HUDEP-2 (cell line): ENCODE data around the gene PRDM12.

Source experiments
- DNase-seq, 76 experiments: peaks; one replicate each; lab custom pipeline; 2025; ENCODE audit not compliant: unreplicated experiment in 76 of 76; lab: John Stamatoyannopoulos, UW

Gene PRDM12

DNA sequence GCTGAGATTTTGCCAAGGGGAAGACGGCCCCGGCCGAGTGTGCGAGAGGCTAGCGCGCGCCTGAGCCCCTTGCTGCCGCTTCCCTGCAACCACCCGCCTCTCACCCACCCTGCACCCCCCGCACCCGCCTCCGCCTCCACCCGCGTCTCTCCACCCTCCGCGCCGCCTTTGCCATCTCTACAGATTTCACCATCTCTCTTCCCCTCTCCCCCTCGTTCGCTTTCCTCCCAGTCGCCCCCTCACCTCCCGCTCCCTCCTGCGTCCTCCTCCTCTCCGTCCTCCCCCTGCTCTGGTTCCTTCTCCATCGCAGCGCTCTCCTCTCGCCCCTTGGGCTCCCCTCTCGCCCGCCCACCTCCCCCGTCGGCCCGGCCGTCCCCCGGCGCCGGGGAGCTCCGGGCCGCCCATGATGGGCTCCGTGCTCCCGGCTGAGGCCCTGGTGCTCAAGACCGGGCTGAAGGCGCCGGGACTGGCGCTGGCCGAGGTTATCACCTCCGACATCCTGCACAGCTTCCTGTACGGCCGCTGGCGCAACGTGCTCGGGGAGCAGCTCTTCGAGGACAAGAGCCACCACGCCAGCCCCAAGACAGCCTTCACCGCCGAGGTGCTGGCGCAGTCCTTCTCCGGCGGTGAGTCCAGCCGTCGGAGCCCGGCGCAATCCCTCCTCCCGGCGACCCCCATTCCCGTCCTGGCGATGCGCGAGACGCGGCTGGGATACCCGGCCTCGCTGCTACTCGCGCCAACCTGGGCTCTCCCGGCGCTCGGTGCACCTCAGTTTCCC is at the start of gene PRDM12:
Gene PRDM12 (plus strand): TSS at position 344 of the 778 bp plus-strand sequence. CDS start 60 bp downstream, at position 404.
- peak in 1 of 76 experiments; percentile 5 for DNase-seq

DNA sequence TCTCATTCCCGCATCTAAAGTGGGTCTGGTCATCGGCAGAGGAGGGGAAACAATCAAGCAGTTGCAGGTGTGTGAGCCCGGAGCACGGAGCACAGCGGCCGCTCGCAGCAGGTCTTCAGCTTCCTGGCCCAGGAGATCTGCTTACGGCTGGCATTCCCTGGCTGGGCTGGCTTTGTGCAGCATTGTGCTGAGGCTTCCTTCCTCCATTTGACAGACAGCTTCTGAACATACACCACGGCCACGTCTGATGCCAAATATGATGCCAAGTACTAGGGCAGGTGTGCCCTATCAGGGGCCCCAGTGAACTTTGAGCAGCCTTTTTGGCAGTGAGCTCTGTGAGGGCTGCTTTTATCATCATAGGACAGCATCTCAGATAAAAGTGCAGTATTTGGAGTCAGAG is 47.9 kb upstream of the PRDM12 start:
- peak in 14 of 76 experiments; percentile 8 to 56 (median 20) for DNase-seq

DNA sequence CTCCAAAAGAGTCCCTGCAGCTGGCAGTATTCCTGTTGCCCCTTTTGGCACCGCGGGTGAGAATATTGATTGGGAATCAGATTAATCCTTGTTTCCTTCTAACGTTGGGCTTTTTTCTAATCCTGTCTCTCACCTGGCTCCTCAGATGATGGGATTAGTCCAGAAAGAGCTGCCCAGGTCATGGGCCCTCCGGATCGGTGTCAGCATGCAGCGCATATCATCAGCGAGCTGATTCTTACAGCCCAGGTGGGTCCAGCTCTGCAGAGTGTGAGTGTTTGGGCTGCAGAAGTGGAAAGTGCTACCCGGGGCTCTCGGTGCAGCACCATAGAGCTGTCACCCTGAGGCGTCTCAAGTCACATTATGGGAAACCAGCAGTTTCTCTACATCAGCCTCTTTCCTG is 40.9 kb upstream of the PRDM12 start:
- no peak for DNase-seq

DNA sequence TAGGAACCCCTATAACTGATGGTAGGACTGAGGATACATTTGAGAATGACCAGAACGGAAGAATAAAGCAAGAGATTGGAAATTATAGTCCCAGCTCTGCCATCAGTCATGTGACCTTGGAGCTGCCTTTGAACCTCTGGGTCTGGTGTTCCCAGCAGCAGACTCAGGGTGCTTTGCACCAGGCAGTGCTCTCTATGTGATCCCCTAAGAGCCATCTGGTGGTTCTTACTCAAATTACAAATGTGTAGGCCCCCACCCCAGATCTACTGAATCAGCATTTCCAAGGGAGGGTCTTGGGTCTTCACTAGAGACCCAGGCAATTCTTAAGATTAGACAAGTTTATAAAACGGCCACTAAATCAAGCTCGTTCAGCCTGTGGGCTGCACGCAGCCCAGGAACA is 40.2 kb upstream of the PRDM12 start:
- DNase-seq: no peak

DNA sequence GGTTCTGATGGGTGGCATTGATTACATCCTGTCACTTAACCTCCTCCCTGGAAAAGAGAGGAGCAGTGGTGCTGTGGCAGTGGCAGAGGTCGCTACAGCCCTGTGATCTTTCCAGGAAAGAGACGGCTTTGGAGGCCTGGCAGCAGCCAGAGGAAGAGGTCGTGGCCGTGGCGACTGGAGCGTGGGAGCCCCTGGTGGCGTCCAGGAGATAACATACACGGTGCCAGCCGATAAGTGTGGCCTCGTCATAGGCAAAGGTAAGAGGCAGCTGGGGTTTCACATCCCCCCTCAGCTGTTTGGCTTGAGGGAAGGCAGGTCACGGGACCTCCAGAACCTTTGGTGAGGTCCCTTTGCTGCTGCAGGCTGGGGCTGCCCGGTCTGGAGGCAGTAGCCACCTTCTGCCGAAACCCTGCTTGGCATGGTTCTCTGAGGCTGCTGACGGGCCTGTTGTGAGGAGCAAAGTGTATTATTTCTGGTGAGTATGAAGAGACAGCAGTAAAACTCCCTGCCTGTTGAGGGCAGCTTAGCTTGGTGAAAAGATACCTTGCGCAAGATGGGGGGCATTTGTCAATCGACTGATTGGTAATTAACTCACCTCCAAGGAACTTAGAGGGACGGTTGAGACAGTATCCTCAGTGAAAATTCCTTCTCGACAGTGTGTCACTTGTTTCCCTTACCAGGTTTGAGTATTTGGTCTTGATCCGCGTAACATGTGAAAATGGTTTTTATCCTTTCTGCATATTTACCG is 38.0 kb upstream of the PRDM12 start:
- DNase-seq: peak in 28 of 76 experiments; percentile 2 to 46 (median 20)

DNA sequence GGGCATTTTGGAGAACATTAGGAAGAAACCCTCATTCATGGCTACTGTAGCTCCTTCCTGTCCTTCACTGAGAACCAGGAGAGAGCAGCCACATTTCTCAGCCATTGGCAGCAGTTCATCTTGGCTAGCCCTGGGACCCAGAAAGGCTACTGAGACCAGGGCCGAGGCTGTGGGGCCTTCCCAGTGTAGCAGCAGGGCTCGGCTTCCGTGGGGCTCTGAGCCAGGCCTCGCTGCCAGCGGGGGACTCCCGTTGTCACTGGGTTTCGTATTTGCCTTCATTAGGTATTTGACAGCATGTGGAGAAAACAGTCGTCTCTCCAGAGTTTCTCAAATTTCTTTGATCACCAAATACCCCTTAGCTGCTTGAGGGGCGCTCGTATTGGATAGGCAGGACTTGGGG is 37.3 kb upstream of the PRDM12 start:
- DNase-seq: no peak

DNA sequence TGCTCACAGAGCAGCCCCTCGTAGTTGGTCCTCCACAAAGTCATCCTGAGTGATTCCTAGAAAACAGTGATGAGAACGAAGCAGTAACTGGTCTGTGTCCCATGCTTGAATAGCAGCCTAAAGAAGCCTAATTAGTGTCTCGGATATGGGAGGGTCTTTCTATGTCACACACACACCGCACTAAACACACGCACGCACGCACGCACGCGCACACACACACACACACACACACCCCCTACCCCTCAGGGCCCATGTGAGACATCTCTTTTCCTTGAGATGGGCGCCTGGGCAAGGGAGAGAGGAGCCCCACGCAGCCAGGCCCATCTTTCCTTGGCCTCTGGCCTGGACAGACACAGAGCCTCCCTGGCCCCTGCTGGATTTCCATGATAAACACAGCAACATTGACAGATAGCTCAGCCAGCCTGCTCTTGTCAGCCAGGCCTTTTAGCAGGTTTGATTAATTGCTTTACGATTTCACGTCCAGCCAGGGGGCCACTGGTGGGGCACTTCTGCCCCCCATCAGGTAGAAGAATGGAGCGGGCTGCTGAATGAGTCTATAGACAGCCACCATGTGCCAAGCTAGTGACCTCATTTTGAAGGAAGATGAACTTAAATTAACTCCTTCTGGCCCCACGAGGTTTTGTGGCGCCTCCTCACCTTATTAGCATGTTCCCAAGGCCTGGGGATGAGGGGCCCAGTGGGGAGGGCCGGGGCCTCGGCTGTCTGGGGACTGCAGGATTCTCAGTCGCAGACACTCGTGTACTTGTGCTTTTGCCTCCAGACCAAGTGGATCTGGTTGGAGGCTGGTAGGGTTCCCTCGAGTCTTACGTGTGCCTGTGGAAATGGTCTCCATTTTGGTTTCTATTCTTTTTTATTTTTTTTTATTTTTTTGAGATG is 36.2 kb upstream of the PRDM12 start:
- DNase-seq: peak in 5 of 76 experiments; percentile 17 to 35 (median 25)

DNA sequence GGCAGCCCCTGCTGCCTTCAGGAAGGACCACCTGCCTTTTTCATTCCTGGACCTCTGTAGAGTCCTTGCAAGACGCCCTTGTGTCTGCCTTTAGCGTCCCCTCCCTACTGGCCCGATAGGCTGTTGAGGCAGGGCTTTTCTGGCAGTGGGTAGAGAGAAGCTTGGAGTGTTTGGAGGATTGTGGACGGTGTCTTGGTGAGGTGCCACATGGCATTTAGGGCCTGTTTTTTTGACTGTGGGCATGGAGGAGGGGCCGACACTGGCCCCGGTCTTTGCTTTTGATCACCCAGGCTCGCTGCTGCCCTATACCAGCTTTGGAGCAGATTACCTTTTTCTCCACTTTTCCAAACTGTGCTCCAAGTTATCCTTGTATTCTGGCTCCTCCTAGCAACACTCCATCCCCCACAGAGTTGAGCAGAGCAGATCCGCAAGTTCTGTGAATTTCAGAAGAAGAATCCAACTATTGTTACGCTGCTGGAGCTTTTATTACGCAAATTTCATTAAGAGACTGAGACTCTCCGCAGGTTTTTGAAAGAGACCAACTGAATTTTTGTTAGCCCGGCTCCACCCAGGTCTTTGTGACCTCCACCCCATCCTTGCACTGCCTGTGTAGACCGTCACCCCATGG is 34.8 kb upstream of the PRDM12 start:
- DNase-seq: no peak

DNA sequence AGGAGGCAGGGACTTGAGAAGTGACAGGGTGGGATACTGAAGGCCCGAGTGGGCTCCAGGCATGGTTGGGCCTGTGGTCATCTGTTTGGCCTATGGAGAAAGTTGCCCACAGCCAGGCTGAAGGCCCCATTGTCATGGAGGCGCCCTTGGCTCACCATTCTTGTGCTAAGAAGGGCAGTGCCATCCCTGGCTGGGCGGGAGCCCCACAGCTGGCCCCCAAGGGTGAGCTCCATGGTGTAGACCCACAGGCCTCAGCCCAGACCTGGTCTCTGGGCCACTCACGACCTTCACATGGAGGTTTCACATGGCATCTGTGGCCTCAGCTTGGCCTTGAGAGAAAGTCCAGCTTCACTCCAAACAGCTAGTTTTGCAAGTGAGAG is 34.3 kb upstream of the PRDM12 start:
- DNase-seq: no peak

DNA sequence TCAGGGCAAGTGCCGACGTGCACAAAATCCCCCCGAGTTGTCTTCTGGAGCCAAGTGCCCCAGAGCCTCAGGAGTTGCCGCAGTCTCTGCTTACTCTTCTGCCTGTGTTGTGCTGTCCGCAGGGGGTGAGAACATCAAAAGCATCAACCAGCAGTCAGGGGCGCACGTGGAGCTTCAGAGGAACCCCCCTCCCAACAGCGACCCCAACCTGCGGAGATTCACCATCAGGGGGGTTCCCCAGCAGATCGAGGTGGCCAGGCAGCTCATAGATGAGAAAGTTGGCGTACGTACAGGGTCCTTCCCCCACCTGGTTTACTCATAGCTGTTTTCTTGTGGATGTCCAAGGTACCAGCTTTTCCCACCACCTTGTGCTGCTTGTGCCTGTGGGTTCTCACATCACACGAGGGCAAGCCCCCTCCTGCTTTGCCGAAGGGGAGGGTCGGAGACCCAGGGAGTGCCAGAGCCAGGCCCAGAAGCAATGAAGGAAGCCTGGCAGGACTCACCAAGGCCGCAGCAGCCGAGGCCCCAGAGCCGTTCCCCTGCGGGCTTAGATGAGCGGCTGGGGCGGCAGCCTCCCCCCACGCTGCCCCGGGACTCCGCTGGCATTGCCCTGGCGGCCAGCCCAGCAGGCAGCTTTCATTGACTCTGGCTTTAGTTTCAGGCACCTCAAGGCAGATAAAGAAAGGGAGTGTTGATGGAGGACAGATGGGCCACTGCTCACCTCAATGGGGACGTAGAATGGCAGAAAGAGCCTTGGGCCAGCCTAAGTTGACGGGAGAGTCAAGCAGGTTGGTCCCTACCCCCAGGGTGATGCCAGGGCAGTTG is 33.7 kb upstream of the PRDM12 start:
- no peak for DNase-seq

DNA sequence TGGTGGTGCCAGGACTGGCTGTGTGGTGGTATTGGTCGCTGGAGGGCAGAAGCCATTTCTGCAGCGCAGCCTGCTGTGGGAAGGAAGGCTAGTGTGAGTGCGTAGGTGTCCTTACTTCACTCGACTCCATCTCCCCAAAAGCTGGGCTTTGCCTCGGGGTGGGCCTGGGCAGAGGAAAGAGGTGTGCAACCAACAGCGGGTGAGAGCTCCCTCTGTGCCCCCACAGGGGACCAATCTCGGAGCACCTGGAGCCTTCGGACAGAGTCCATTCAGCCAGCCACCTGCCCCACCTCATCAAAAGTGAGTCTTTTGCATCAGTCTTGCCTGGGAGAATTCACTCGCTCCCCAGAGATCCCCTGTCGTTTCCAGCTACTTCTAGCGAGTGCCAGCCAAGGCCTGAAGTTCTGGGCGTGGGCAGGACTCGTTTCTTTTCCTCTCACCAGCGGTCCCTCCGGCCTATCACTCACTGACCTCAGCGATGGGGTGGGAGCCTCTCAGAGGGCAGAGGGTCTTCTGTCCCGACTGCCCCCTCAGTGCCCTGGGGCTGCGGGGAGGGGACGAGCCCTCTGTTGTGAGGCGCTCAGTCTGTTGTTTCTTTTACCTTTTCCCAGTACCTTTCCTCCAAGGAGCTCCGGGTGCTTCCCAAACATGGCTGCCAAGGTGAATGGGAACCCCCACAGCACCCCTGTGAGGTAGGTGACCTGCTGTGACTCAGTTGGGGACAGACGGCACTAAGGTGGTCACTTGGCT is 32.9 kb upstream of the PRDM12 start:
- no peak for DNase-seq

DNA sequence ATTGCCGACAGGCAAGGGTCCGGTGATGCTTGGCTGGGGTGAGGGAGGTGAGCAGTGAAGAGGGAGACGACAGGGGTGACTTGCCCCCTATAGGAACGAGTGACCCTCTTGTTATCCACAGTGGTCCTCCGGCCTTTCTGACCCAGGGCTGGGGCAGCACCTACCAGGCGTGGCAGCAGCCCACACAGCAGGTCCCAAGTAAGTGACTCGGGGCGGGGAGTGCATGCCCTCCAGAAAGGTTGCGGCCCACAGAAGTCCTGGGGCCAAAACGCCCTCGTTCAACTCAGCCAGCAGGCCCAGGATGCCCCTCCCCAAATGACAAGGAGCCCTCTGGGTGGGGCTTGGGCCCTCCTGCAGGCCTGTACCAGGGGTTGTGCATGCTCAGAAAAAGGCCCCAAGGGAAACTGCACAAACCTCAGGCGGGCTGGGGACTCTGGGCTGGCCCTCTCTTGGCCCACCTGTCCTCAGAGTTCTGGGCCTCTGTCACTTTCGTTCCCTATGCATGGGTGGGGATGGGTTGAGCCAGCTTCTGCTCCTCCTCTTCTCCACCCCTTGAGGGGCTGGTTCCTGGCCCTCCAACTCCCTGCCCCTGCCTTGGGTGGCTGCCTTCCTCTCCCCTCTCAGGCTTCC is 32.2 kb upstream of the PRDM12 start:
- no peak for DNase-seq

DNA sequence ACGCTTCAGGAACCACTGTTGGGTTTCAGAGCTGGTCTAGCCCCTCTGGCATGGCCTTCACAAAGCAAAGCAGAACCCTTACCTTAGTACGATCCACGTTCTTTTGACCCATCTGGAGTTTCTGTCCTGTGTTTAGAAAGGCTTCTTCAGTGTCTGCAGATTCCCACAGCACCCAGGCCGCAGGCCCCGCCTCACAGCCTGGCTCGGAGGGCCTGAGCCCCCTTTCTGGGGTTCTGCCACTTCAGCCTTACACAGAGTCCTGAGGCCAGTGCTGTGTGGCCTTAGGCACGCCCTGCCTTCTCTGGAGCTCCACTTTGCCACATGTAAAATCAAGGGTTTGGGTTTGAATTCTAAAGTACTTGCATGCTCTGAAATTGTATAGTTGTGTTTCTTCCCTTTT is 31.6 kb upstream of the PRDM12 start:
- DNase-seq: no peak

DNA sequence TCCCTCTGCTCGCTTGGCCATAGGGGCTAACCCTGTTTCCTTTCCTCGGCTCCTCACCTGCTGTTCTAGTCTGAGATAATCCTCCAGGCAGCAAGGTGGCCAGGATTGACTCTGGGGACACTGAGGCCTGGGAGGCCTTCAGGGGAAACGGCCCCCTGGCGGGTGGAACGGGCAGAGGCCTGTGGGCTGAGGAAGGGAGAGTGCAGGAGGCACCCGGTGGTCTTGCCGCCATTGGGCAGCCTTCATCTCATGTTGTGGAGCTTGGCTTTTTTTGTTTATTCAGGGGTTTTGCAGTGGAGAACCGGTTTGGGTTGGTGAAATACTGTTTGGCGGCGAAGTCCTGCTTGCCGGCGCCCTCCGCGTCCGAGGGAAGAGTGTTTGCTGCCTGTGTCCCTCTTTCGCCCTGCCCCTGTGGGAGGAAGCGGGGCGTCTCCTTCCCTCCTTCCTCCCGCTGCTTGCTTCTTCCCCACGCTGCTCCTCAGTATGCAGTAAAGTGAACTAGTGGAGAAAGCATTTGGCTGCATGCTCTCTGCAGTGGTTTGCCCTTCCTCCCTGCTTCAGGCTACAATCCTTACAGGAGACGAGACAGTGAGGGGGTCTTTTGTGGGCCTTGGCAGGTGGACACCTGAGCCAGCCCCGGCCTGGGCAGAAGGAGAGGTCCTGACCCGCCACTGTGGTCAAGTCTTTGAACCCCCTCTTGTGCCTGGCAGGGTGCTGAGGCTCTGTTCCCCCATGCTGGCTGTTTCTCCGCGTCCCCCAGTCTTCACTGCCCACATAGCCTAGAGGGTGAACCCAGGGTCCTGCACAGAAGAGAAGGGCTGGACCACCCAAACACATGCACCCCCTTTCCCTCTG is 30.8 kb upstream of the PRDM12 start:
- no peak for DNase-seq

DNA sequence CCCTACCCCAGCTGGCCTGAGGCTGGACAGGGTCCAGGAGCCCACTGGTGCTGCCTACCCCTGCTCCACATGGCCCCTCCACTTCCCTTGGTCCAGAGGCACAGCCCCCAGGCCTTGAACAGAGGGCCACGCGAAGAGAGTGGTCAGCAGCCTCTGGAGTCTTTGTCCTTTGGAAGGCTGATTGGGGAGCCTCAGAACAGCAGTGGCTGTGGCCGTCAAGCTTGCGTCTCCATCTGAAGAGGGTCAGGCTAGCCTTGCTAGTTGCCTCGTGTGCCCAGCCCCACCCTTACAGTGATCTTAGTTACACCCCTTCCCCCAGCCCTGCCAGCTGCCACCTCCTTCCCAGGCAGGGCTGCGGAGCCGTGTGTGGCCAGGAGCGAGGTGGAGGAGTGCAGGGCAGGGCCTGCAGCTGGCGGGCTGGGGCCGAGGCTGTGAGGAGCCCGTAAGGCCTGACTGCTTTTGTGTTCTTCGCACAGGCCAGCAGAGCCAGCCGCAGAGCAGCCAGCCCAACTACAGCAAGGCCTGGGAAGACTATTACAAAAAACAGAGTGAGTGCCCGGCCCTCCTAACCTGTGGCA is 30.1 kb upstream of the PRDM12 start:
- no peak for DNase-seq

DNA sequence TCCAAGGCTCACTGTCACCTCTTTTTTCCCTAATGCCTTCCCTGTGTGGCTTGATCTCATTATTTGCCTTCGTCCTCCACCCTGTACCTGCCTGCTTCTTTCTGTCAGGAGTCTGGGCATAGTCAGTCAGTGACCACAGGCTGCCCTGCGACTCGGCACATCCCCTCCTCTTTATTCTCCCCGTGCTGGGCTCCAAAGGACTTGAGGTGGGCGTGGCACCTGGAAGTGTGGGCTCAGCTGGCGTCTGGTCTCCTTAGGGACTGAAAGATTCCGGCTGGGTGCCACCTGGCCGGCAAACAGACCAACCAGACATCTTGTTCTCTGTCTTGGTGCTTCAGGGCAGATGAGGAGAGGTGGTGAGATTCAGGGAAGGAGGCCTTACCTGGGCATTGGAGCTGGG is 29.6 kb upstream of the PRDM12 start:
- no peak for DNase-seq

DNA sequence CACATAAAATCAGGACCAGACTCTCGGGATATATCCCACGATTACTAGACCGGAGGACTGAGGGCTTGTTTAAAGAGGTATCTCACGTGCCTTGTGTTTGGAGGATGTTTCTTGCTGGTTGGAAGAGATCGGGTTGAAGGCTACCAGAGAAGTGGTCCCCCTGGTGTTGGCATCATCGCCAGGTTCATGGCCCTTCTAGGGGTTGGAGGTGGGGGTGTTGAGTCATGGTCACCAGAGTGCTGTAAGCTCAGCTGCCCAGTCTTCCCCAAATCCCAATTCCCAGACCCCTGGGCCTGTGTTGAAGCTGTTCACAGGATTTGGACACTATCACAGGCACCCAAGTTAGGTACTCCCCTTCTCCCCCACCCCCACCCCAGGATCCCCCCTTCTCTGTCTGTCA is 29.1 kb upstream of the PRDM12 start:
- DNase-seq: no peak
